ENCODE results near the gene PAK5.

- TF ChIP-seq POLR2AphosphoS5 (IDR thresholded peaks at IDR 0.05) (no peak), POLR2A (IDR thresholded peaks at IDR 0.05) (no peak)
Measured at GRCh38 chr20:9831032-9831431, 7.8 kb downstream of the PAK5 start.

Measured in spleen (tissue), 3 donors.